NOMO-1 treated with DMSO at 0.1 percent for 48 hours (cell line): ENCODE results near the gene GASK1A.
A peak's percentile ranks its signal among the peaks of the same experiment; 100 is the strongest.

Experiments
- DNase-seq: peaks from one replicate; lab custom pipeline; 2025; ENCODE audit not compliant: unreplicated experiment; lab: John Stamatoyannopoulos, UW

The GASK1A gene

DNA sequence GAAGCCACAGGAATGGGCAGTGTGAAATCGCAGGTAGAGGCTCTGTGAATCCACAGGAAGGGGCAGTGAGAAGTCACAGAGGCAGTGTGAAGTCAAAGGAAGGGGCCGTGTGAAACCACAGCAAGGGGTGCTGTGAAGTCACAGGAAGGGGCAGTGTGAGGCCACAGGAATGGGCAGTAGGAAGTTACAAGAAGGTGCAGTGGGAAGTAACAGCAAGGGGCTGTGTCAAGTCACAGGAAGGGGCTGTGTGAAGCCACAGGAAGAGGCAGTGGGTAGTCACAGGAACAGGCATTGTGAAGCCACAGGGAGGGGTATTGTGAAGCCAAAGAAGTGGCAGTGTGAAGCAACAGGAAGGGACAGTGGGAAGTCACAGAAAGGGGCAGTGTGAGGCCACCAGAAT is 34.1 kb downstream of the GASK1A start:
- DNase-seq = no peak

DNA sequence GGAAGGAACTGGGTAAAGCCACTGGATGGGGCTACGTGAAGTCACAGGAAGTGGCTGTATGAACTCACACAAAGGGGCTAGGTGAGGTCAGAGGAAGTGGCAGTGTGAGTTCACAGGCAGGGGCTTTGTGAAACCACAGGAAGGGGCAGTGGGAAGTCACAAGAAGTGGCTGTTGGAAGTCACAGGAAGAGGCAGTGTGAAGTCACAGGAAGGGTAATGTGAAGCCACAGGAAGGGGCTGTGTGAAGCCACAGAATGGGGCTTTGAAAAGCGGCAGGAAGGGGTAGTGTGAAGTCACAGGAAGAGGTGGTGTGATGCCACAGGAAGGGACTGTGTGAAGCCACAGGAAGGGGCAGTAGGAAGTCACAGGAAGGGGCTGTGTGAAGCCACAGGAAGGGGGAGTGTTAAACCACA is 34.6 kb downstream of the GASK1A start:
- no peak for DNase-seq

DNA sequence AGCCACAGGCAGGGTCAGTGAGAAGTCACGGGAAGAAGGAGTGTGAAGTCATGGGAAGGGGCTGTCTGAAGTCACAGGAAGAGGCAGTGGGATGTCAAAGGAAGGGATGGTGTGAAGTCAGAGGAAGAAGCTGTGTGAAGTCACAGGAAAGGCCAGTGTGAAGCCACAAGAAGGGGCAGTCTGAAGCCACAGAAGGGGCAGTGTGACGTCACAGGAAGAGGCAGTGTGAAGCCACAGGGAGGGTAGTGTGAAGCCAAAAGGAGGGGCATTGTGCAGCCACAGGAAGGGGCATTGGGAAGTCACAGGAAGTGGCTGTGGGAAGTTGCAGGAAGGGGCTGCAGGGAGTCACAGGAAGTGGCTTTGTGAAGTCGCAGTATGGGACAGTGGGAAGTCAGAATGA is 35.1 kb downstream of the GASK1A start:
- DNase-seq = no peak

DNA sequence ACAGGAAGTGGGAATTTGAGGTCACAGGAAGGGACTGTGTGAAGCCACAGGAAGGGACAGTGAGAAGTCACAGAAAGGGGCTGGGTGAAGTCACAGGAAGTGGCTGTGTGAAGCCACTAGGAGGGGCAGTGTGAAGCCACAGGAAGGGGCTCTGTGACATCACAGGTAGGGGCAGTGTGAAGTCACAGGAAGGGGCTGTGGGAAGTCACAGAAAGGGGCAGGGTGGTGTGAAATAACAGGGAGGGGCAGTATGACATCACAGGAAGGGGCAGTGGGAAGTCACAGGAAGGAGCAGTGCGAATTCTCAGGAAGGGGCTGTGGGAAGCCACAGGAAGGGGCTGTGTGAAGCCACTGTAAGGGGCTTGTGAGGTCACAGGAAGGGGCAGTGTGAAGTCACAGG is 35.8 kb downstream of the GASK1A start:
- DNase-seq = no peak

DNA sequence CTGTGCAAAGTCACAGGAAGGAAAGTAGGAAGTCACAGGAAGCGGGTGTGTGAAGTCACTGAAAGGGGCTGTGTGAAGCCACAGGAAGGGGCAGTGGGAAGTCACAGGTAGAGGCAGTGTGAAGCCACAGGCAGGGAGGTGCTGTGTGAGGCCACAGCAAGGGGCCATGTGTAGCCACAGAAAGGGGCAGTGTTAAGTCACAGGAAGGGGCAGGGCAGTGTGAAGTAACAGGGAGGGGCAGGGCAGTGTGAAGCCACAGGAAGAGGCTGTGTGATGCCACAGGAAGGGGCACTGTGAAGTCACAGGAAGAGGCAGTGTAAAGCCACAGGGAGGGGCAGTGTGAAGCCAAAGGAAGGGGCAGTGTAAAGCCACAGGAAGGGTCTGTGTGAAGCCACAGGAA is 36.5 kb downstream of the GASK1A start:
- no peak for DNase-seq

DNA sequence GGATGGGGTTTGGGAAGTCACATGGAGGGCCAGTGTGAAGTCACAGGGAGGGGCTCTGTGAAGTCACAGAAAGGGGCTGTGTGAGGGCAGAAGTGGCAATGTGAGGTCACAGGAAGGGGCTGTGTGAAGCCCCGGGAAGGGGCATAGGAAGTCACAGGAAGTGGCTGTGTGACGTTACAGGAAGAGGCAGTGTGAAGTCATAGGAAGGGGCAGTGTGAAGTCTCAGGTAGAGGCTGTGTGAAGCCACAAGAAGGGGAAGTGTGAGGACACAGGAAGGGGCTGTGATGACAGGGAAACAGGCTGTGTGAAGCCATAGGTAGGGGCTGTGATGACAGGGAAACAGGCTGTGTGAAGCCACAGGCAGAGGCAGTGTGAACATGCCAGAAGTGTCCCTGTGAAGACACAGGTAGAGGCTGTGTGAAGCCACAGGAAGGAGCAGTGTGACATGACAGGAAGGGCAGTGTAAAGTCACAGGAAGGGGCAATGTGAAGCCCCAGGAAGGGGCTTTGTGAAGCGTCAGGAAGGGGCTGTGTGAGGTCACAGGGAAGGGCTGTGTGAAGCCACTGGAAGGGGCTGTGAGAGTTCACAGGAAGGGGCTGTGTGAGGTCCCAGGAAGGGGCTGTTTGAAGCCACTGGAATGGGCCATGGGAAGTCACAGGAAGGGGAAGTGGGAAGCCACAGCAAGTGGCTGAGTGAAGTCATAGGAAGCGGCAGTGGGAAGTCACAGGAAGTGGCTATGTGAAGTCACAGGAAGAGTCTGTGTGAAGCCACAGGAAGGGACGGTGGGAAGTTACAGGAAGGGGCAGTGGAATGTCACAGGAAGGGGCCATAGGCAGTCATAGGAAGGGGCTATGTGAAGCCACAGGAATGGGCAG is 37.1 kb downstream of the GASK1A start:
- DNase-seq = no peak

DNA sequence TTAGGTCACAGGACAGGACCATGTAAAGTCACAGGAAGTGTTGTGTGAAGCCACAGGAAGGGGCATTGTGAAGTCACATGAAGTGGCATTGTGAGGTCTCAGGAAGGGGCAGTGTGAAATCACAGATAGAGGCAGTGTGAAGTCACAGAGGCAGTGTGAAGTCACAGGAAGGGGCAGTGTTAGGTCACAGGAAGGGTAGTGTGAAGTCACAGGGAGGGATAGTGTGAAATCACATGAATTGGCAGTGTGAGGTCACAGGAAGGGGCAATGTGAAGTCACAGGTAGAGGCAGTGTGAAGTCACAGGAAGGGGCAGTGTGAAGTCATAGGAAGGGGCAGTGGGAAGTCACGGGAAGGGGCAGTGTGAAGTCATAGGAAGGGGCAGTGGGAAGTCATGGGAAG is 37.9 kb downstream of the GASK1A start:
- DNase-seq = no peak

DNA sequence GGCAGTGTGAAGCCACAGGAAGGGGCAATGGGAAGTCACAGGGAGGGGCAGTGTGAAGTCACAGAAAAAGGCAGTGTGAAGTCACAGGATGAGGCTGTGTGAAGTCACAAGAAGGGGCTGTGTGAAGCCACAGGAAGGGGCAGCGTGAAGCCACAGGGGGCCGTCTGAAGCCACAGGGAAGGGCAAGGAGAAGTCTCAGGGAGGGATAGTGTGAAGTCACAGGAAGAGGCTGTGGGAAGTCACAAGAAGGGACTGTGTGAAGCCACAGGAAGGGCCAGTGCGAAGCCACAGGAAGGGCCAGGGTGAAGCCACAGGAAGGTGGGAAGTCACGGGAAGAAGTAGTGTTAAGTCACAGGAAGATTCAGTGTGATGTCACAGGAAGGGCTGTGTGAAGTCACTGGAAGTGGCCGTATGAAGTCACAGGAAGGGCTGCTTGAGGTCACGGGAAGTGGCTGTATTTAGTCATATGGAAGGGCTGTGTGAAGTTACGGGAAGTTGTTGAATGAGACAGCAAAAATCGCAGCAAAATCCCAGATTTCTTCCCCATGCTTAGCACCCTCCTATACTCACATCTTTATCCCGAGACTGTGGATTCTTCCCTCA is 38.6 kb downstream of the GASK1A start:
- no peak for DNase-seq

DNA sequence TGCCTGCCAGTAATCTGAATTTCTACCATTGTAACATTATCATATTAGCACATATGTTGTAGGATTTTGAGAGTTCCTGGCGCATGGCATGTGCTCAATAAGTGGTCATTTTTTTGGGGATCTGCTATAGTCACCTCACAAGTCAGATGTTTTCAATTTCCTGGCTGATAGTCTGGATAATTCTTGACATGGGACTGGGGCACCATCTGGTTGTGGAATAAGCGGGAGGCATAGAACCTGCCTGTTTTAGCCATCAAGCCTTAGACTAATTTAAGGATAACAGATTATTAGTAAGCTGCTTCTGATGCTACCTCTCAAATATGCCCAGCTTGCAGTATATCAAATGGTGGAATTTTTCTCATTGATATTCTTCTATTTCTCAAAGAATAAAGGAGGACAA is 39.1 kb downstream of the GASK1A start:
- no peak for DNase-seq

DNA sequence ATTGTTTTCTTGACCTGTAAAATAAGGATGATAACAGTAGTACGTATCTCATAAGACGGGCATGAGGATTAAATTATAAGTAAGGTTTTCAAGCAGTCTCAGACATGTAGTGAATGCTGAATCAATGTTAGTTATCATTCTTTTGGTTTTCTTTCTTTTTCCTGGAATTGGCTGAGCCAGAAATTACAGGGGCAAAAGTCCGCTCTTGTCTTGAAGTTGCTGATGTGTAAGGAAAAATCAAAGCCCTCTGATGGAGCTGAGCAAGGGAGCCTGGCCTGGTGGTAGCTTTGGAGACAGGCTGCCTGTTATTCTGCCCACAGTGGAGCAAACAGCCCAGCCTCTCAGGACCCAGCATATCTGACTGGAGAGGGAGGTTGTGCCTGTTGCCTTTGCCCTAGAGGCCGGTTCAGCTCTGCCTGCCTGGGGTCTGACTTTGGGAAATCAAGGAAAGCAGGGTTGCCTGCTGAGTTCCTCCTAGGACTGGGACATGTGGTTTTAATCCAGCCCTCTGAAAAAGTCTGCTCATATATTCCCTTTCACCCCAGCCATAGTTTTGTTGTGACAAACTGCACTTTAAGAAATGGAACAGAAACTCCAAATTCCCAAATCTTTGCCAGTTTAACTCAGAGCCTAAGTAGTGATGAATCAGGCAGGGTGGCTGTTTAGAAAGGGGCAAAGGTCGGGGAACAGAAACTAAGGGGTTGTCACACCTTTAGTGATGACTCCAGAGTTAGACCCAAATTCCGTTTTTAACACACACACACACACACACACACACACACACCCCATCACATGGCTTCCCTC is 40.1 kb downstream of the GASK1A start:
- no peak for DNase-seq

DNA sequence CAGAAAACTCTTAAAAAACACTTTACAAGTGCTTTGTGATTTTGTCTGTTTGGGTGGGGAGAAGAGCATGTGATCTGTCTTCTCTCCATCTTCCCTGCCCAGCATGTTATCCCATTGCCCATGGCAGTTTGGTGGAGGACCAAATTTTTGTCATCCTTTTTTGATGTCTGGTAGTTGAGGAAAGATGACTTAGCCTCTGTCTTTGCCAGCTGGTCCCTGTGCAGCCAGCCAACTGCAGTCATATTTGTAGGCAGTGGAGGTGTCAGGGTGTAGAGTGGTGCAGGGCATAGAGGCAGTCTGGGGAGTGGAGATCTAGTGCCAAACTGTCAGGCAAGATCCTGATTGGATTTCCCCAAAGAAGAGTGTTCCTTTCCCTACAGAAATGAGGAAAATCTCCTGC is 40.7 kb downstream of the GASK1A start:
- no peak for DNase-seq

DNA sequence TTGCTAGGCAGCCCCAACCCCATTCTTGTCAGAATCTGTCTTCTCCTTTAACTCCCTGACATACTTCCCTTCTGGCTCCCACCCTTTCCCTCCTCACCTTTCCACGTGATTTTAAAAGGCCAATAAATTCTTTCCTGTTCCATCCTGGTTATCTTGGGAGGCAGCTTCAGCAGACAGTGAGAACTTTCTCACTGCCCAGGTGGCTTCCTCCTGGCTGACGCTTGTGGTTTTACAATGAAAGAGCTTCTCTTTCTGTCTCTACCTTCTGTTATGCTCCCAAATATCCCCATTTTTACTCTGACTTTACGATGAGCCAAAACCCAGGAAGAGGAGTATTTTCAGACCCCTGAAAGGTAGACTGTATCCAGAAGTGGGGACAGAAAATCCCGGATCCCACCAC is 42.1 kb downstream of the GASK1A start:
- DNase-seq = no peak

DNA sequence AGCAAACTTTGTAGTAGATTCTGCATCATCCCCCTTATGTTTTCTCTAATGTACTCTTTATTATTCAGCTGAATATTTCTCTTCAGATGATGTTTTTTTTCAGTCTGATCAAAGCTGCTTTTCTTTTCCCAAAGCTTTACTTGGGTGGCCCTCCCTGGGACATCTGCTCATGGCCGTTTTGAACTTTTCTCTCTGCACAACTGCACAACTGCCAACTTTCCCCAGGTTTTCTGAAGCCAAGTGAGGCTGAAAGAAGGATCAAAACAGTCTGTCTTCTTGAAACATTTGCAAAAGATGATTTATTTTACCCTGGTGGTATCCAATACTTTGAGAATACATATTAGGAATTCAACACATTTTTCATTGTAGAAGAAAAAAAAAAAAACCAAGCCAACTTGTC is 43.0 kb downstream of the GASK1A start:
- no peak for DNase-seq

DNA sequence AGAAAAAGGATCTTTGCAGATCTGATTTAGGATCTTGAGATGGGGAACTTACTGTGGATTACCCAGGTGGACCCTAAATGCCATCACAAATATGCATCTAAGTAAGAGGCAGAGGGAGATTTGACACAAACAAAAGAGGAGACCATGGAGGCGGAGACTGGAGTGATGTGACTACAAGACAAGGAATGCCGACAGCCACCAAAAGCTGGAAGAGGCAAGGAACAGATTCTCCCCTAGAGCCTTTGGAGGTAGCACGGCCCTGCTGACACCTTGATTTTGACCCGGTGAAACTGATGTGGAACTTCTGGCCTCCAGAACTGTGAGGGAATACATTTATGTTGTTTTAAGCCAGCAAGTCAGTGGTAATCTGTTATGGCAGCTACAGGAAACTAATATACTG is 44.0 kb downstream of the GASK1A start:
- DNase-seq = no peak

DNA sequence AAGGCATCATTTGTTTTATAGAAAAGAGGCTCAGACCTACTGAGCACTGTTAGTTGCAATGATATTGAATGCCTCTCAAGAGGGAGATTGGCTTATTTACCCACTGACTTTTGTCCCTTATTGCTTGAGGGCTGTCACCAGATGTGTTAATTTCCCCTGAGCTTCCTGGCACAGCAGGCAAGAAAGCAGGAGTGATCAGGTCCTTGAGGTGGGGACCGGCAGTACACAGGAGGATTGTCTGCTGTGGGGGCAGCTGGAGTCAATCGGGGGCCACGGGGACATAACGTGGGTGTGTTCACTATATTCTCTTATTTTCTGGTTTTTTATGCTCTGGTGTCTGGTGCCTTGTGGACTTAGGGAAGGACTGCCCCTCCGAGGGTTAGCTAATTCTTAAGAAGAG is 44.6 kb downstream of the GASK1A start:
- DNase-seq = no peak

DNA sequence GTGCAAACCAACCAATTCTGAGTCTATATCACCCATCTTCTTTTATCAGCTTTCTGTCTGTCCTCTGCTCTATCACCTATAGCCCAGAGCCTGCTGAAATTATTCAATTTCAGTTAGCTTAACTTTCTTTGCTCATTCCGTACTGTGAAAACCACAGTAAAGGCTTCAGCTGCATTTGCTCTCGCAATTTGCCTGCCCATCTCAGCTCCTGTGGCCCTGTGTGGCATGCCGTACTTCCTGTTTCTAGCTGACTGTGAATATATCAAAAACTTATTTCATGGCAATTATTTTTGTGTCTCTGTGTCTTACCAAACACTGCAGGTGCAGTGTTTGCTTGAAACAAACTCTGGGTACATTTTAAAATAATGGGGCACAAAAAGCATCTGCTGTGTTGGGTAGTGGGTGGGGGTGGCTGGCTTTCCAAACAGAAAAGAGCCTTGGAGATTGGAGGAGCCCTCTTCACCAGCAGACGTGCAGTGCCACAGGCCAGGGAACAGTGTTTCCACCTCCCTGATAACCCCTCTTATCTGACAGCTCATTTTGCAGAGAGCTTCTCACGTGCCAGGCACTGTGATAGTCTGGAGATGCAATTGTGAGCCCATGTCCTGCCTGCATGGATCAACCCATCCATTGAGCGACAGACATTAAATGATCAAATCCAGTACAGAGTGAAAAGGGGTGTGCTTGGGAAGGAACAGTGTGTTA is 45.2 kb downstream of the GASK1A start:
- DNase-seq = peak; percentile 78

DNA sequence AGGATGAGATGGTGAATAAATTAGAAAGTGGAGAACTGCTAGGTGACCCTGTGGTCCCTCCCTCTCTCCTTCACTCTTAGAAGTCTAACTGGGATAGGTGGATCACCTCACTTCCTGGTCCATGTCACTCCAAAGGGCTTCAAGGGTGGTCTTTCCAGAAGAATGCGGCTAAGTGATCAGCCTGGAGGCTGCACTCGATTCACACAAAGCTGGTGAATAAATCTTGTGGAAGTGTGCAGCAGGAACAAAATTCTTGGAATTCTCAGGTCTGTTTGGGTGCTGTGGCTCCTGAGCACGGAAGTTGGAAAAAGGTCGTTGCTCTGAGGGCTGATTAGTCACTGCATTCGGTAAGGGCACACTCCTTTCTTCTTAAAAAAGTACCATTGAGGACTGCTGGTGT is 46.3 kb downstream of the GASK1A start:
- no peak for DNase-seq

DNA sequence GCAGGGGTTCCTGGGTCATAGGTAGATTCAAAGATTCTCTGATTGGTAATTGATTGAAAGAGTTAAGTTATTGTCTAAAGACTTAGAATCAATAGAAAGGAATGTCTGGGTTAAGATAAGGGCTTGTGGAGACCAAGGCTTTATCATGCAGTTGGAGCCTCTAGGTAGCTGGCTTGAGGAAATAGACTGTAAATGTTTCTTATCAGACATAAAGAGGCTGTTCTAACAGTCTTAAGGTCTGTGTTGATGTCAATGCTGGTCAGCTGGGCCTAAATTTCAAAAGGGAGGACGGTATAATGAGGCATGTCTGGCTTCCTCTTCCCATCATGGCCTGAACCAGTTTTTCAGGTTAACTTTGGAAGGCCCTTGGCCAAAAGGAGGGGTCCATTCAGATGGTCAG is 48.9 kb downstream of the GASK1A start:
- no peak for DNase-seq

DNA sequence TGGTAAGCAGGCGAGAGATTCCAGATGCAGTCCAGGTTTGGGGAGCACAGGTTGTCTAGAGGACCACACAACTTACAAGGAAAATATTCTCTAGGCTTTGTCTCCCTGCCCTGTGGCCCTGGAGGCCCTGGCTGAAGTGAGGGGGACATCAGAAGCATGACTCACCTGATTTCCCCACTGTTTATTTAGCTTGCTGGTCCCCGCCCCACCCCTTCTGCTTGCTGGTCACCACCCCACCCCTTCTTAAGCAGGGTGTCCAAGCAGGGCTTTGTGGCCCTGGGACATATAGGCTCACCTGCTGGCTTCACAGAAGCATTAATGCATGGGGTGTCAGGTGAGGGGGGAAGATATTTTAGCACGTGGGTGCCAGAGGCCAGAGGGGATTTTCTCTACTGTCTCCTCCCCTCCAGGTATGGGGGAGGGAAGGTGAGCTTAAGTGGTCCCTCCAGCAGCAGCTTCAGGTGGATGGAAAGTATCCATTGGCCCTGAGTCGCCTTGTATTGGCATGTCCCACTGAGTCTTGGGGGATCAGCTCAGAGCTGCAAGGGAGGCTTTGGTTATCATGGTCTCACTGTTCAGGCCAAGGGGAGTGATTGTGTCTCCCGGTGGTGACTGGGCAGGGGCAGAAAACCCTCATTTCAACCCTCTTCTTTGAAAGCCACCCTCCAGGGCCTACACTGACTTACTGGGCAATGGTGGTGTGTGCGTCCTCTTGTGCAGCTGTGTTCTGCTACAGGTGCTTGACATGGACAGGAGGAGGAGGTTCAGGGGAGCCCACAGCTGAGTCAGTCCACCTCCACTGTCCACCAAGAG is 49.8 kb downstream of the GASK1A start:
- DNase-seq = no peak

DNA sequence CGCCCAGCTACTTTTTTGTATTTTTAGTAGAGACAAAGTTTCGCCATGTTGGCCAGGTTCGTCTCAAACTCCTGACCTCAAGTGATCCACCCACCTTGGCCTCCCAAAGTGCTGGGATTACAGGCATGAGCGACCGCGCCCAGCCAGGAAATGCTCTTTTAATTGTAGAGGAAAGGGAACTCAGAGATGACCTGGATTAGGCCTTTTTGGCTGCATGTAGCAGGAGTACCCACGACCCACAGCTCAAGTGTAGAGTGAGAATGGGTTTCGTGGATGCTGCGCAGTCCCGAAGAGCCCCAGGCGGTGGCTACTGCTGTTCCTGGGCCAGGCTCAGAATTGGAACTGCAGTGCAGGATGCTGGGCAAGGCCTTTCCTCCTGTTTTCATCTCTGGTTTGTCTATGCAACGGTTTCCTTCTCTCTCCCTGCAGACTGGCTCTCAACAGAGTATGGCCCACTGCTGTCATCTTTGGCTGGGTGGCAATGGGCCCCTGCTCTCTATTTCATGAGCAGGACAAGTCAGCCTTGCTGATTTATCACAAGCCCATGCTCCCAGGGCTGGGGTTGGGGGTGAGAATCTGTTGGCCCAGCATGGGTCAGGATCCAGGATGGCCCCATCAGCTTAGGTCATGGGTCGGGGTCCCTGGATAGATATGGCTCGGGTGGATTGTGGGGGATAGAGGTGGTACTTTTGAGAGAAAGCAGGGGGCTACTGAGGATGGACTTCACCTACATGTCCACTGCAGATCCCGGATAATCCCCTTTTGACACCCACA is 51.2 kb downstream of the GASK1A start:
- DNase-seq = no peak
